Glomerular visceral epithelial cell (primary cell): ENCODE results near the gene EFNA1.
A peak's percentile ranks its signal among the peaks of the same experiment; 100 is the strongest.

Source experiments
- DNase-seq: peaks from one replicate; pipeline ENCODE4 v3.0.0-alpha.2; 2016; ENCODE audit errors: extremely low spot score

Gene EFNA1

GRCh38 chr1:155174324-155175280 lies 46.9 kb downstream of the EFNA1 start:
- peak; percentile 35 for DNase-seq

- DNase-seq, result no peak
These were observed 47.7 kb downstream of the EFNA1 start for GRCh38 chr1:155175281-155175926.

GRCh38 chr1:155175927-155176371 lies 48.3 kb downstream of the EFNA1 start:
- DNase-seq, result no peak

GRCh38 chr1:155176544-155177071 lies 48.9 kb downstream of the EFNA1 start:
- peak; percentile 79 for DNase-seq

GRCh38 chr1:155177192-155177917 lies 49.7 kb downstream of the EFNA1 start:
- no peak for DNase-seq

- no peak for DNase-seq
These were observed 50.2 kb downstream of the EFNA1 start for GRCh38 chr1:155177918-155178281.

- no peak for DNase-seq
These were observed 50.9 kb downstream of the EFNA1 start for GRCh38 chr1:155178441-155179111.

- no peak for DNase-seq
These were observed 51.7 kb downstream of the EFNA1 start for GRCh38 chr1:155179112-155180031.

- no peak for DNase-seq
These were observed 53.8 kb downstream of the EFNA1 start for GRCh38 chr1:155181371-155182051.

GRCh38 chr1:155182052-155182550 lies 54.4 kb downstream of the EFNA1 start:
- DNase-seq, result no peak

- DNase-seq, result no peak
These were observed 56.1 kb downstream of the EFNA1 start for GRCh38 chr1:155183775-155184221.

- DNase-seq, result no peak
These were observed 56.7 kb downstream of the EFNA1 start for GRCh38 chr1:155184351-155184811.
